ENCODE results near the gene NBAS. TPM values are rescaled to one million over a fixed set of nuclear protein-coding genes. Genes with fewer than 3 reads are reported as not detected.
"Not testable (repeated sequence)": the region's sequence is repeated elsewhere in the genome, so short reads cannot be mapped to it uniquely, and the experiment has no call there.

NBAS gene
- polyA plus RNA-seq, 1 donor, result 35.5 TPM

- no peak for DNase-seq
Observed at GRCh38 chr2:15456352-15456751, 104.8 kb downstream of the NBAS start.

- no peak for DNase-seq
Observed at GRCh38 chr2:15450808-15451207, 110.3 kb downstream of the NBAS start.

GRCh38 chr2:15449556-15450236 is 111.4 kb downstream of the NBAS start:
- DNase-seq, result no peak

GRCh38 chr2:15448250-15448839 is 112.8 kb downstream of the NBAS start:
- no peak for DNase-seq

GRCh38 chr2:15447381-15447780 is 113.8 kb downstream of the NBAS start:
- no peak for DNase-seq

- DNase-seq, result no peak
Observed at GRCh38 chr2:15446961-15447360, 114.2 kb downstream of the NBAS start.

- no peak for DNase-seq
Observed at GRCh38 chr2:15445891-15446562, 115.1 kb downstream of the NBAS start.

GRCh38 chr2:15439768-15440524 is 121.2 kb downstream of the NBAS start:
- not testable (repeated sequence) for DNase-seq

GRCh38 chr2:15439366-15439765 is 121.8 kb downstream of the NBAS start:
- not testable (repeated sequence) for DNase-seq

- DNase-seq, result no peak
Observed at GRCh38 chr2:15436195-15436594, 124.9 kb downstream of the NBAS start.

GRCh38 chr2:15435474-15435873 is 125.7 kb downstream of the NBAS start:
- DNase-seq, result no peak

GRCh38 chr2:15432642-15433256 is 128.4 kb downstream of the NBAS start:
- no peak for DNase-seq

GRCh38 chr2:15429032-15429431 is 132.1 kb downstream of the NBAS start:
- no peak for DNase-seq

GRCh38 chr2:15427987-15428386 is 133.1 kb downstream of the NBAS start:
- no peak for DNase-seq

- DNase-seq, result no peak
Observed at GRCh38 chr2:15426606-15427005, 134.5 kb downstream of the NBAS start.

GRCh38 chr2:15425712-15426111 is 135.4 kb downstream of the NBAS start:
- DNase-seq, result no peak

- no peak for DNase-seq
Observed at GRCh38 chr2:15421753-15422152, 139.4 kb downstream of the NBAS start.

- no peak for DNase-seq
Observed at GRCh38 chr2:15415748-15416147, 145.4 kb downstream of the NBAS start.

GRCh38 chr2:15412779-15413178 is 148.4 kb downstream of the NBAS start:
- DNase-seq, result no peak

GRCh38 chr2:15412309-15412708 is 148.8 kb downstream of the NBAS start:
- DNase-seq, result no peak

GRCh38 chr2:15410884-15411283 is 150.2 kb downstream of the NBAS start:
- no peak for DNase-seq

GRCh38 chr2:15408759-15409158 is 152.4 kb downstream of the NBAS start:
- no peak for DNase-seq

- no peak for DNase-seq
Observed at GRCh38 chr2:15407666-15408065, 153.5 kb downstream of the NBAS start.

All from hindlimb muscle (tissue), 1 donor.